ENCODE data around the gene MPP1.

The MPP1 gene

DNA sequence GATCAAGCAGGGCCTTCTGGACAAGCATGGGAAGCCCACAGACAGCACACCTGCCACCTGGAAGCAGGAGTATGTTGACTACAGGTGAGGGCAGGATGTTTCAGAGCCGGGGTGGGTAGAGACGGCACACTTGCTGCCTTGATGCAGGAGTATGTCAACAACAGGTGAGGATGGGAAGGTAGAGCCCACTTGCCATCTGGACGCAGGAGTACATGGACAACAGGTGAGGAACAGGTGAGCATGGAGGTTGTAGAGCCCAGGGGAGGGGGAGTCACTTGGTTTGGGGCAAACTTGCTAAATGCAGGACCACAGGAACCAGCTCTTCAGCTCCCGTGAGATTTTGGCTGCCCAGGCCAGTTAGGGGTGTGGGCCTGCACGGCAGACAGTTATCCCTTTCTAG, 30.7 kb downstream of the MPP1 start:
- H3K9ac ChIP-seq (ENCODE audit: low read depth, low read length, poor library complexity, severe bottlenecking) = no peak overlapping the region
- H3K36me3 ChIP-seq (ENCODE audit: insufficient read depth, low read length) = peaks cover 66% of the 10 kb centered on the region; the same call in 1 of the 2 replicates
- TF ChIP-seq, protein P1, sequence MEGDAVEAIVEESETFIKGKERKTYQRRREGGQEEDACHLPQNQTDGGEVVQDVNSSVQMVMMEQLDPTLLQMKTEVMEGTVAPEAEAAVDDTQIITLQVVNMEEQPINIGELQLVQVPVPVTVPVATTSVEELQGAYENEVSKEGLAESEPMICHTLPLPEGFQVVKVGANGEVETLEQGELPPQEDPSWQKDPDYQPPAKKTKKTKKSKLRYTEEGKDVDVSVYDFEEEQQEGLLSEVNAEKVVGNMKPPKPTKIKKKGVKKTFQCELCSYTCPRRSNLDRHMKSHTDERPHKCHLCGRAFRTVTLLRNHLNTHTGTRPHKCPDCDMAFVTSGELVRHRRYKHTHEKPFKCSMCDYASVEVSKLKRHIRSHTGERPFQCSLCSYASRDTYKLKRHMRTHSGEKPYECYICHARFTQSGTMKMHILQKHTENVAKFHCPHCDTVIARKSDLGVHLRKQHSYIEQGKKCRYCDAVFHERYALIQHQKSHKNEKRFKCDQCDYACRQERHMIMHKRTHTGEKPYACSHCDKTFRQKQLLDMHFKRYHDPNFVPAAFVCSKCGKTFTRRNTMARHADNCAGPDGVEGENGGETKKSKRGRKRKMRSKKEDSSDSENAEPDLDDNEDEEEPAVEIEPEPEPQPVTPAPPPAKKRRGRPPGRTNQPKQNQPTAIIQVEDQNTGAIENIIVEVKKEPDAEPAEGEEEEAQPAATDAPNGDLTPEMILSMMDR (conservative IDR thresholded peaks at IDR 0.05; ENCODE audit: low read length) = no peak
- TF ChIP-seq EZH2phosphoT487 (IDR thresholded peaks at IDR 0.05; ENCODE audit: borderline replicate concordance) = no peak
- peaks cover 7% of the 10 kb centered on the region; the same call in 1 of the 2 replicates for H3K79me2 ChIP-seq (ENCODE audit: insufficient read depth, low read length)
- peaks cover 4% of the 10 kb centered on the region for H4K20me1 ChIP-seq (ENCODE audit: insufficient read depth, low read length, poor library complexity, severe bottlenecking)
- H3F3A ChIP-seq (ENCODE audit: low read depth) = no peaks in the 10 kb centered on the region
- no peaks in the 10 kb centered on the region for H3K4me1 ChIP-seq (ENCODE audit: insufficient read depth, low read length, poor library complexity, severe bottlenecking)
- H3K27me3 ChIP-seq (ENCODE audit: insufficient read depth, low read length, poor library complexity, severe bottlenecking) = no peaks in the 10 kb centered on the region
- no peak overlapping the region for H3K4me2 ChIP-seq (ENCODE audit: low read depth, low read length, poor library complexity, severe bottlenecking)
- no peaks in the 10 kb centered on the region for H3K9me2 ChIP-seq (replicated peaks; ENCODE audit: low read depth, low read length)
- H2AFZ ChIP-seq (ENCODE audit: low read length) = no peak overlapping the region
- H3K9me3 ChIP-seq (ENCODE audit: insufficient read depth, low read depth, low read length) = no peaks in the 10 kb centered on the region
- no peak overlapping the region for H3K4me3 ChIP-seq (ENCODE audit: low read length, poor library complexity, severe bottlenecking)

DNA sequence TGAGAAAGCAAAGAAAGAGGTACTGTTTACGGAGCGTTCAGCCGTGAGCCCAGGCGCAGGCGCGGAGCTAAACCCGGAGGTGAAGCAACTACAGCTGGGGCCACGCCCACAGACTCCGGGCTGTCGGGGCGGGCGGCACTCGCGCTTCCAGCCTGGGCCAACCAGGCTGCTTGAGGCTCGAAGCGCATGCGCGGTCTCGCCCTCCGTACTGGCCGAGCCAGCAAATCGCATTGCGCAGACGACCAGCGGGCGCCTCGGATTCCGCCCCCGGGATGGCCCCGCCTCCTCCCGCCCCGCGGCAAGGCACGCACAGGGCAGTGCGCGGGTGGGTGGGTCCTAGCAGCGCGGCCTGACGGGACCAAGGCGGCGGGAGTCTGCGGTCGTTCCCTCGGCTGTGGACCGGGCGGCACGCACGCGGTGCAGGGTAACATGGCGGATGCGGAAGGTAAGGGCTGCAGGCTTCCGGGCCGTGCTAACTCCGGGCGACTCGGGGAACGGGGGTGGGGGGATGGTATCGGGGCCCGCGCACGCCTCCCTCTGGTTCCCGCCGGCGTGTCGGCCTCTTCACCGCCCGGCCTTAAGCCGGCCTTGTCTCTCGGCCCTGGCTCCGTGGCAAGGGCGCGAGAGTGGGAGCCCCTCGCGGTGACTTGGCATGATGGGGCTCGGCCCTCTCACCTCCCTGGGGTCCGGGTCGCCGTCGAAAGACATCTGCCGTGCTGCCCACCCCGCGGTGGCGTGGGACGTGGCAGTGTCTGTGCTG, 42.6 kb downstream of the MPP1 start, which contains the start of gene DKC1:
TSS of gene DKC1 (plus strand) at position 328 of the 760 bp plus-strand sequence. CDS start at position 430, 102 bp downstream.
- peak within 1 kb of the TSS; percentile 89 for H3K4me2 ChIP-seq (ENCODE audit: low read depth, low read length, poor library complexity, severe bottlenecking)
- H3K4me3 ChIP-seq (ENCODE audit: low read length, poor library complexity, severe bottlenecking) = peak within 1 kb of the TSS; percentile 83
- no peaks in the 10 kb centered on the region for H3F3A ChIP-seq (ENCODE audit: low read depth)
- peak within 1 kb of the TSS; percentile 86 for H3K9ac ChIP-seq (ENCODE audit: low read depth, low read length, poor library complexity, severe bottlenecking)
- peaks cover 47% of the 10 kb centered on the region for H3K79me2 ChIP-seq (ENCODE audit: insufficient read depth, low read length)
- H3K9me3 ChIP-seq (ENCODE audit: insufficient read depth, low read depth, low read length) = no peaks in the 10 kb centered on the region
- H2AFZ ChIP-seq (ENCODE audit: low read length) = peak within 1 kb of the TSS; percentile 84
- peaks cover 29% of the 10 kb centered on the region for H3K36me3 ChIP-seq (ENCODE audit: insufficient read depth, low read length)
- TF ChIP-seq EZH2phosphoT487 (IDR thresholded peaks at IDR 0.05; ENCODE audit: borderline replicate concordance) = no peak
- TF ChIP-seq, protein P1 (conservative IDR thresholded peaks at IDR 0.05; ENCODE audit: low read length) = peak; percentile 20; the same call in 1 of the 2 replicates
- H4K20me1 ChIP-seq (ENCODE audit: insufficient read depth, low read length, poor library complexity, severe bottlenecking) = peaks cover 22% of the 10 kb centered on the region
- H3K9me2 ChIP-seq (replicated peaks; ENCODE audit: low read depth, low read length) = no peaks in the 10 kb centered on the region
- H3K4me1 ChIP-seq (ENCODE audit: insufficient read depth, low read length, poor library complexity, severe bottlenecking) = peaks cover 19% of the 10 kb centered on the region
- no peaks in the 10 kb centered on the region for H3K27me3 ChIP-seq (ENCODE audit: insufficient read depth, low read length, poor library complexity, severe bottlenecking)

DNA sequence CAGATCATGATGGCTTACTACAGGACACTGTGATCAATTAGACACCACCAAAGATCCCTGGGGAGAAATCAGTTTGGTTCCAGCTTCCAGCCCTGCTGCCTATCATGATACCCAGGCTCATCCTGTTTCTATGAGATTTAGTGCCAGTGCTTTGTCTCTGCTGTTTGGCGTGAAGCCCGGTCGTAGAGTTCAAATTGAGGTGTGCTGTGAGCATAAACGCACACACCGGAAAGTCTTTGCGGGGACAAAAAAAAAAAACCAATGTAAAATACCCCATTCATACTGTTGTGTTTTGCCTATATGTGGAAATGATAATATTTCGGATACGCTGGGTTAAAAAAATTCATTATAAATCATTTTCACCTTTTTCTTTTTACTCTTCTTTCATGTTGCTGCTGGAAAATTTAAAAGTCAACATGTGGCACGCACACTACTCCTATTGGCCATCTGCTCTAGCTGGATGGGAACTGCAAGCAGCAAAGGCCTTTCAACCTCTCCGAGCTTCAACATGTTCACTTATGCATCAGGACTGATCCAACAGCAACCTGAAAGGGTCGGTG, 43.2 kb downstream of the MPP1 start:
- Histone ChIP-seq H4K20me1 (ENCODE audit: insufficient read depth, low read length, poor library complexity, severe bottlenecking) (peaks cover 22% of the 10 kb centered on the region), H3K9me3 (ENCODE audit: insufficient read depth, low read depth, low read length) (no peaks in the 10 kb centered on the region), H3K27me3 (ENCODE audit: insufficient read depth, low read length, poor library complexity, severe bottlenecking) (no peaks in the 10 kb centered on the region), H3K36me3 (ENCODE audit: insufficient read depth, low read length) (peaks cover 22% of the 10 kb centered on the region), H3K4me1 (ENCODE audit: insufficient read depth, low read length, poor library complexity, severe bottlenecking) (peaks cover 19% of the 10 kb centered on the region), H2AFZ (ENCODE audit: low read length) (peak overlapping the region; percentile 84), H3K4me2 (ENCODE audit: low read depth, low read length, poor library complexity, severe bottlenecking) (peak overlapping the region; percentile 89), H3K79me2 (ENCODE audit: insufficient read depth, low read length) (peaks cover 42% of the 10 kb centered on the region), H3F3A (ENCODE audit: low read depth) (no peaks in the 10 kb centered on the region), H3K9ac (ENCODE audit: low read depth, low read length, poor library complexity, severe bottlenecking) (peak overlapping the region; percentile 86), H3K4me3 (ENCODE audit: low read length, poor library complexity, severe bottlenecking) (peak overlapping the region; percentile 83), H3K9me2 (replicated peaks; ENCODE audit: low read depth, low read length) (no peaks in the 10 kb centered on the region)
- TF ChIP-seq EZH2phosphoT487 (IDR thresholded peaks at IDR 0.05; ENCODE audit: borderline replicate concordance) = no peak
- TF ChIP-seq, protein P1 (conservative IDR thresholded peaks at IDR 0.05; ENCODE audit: low read length) = no peak

All from Loucy (cell line).